Measurements from ENCODE around the gene DDRGK1.

The DDRGK1 gene

GRCh38 chr20:3161316-3162079 is 43.0 kb downstream of the DDRGK1 start:
- Histone ChIP-seq H3K4me1 (ENCODE audit: low read length) (peaks cover 17% of the 10 kb centered on the region), H3K4me3 (ENCODE audit: low read length) (no peak overlapping the region), H3K27me3 (ENCODE audit: low read depth, low read length) (no peaks in the 10 kb centered on the region), H3K4me2 (ENCODE audit: low read length) (no peak overlapping the region), H2AFZ (ENCODE audit: low read depth, low read length) (no peak overlapping the region), H3K9ac (ENCODE audit: low read length) (no peak overlapping the region), H3K79me2 (ENCODE audit: low read length) (peaks cover 36% of the 10 kb centered on the region), H3K27ac (ENCODE audit: low read length) (no peak overlapping the region), H3K9me3 (ENCODE audit: insufficient read depth, low read length) (no peaks in the 10 kb centered on the region), H4K20me1 (ENCODE audit: insufficient read depth, low read length) (peaks cover 23% of the 10 kb centered on the region), H3K36me3 (replicated peaks; ENCODE audit: low read depth, low read length) (peaks cover 3% of the 10 kb centered on the region)
- TF ChIP-seq, protein P1, sequence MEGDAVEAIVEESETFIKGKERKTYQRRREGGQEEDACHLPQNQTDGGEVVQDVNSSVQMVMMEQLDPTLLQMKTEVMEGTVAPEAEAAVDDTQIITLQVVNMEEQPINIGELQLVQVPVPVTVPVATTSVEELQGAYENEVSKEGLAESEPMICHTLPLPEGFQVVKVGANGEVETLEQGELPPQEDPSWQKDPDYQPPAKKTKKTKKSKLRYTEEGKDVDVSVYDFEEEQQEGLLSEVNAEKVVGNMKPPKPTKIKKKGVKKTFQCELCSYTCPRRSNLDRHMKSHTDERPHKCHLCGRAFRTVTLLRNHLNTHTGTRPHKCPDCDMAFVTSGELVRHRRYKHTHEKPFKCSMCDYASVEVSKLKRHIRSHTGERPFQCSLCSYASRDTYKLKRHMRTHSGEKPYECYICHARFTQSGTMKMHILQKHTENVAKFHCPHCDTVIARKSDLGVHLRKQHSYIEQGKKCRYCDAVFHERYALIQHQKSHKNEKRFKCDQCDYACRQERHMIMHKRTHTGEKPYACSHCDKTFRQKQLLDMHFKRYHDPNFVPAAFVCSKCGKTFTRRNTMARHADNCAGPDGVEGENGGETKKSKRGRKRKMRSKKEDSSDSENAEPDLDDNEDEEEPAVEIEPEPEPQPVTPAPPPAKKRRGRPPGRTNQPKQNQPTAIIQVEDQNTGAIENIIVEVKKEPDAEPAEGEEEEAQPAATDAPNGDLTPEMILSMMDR (IDR thresholded peaks at IDR 0.05; ENCODE audit: low read depth, low read length), result no peak
- no peak for TF ChIP-seq EZH2phosphoT487 (IDR thresholded peaks at IDR 0.05; ENCODE audit: low read depth)

DNA sequence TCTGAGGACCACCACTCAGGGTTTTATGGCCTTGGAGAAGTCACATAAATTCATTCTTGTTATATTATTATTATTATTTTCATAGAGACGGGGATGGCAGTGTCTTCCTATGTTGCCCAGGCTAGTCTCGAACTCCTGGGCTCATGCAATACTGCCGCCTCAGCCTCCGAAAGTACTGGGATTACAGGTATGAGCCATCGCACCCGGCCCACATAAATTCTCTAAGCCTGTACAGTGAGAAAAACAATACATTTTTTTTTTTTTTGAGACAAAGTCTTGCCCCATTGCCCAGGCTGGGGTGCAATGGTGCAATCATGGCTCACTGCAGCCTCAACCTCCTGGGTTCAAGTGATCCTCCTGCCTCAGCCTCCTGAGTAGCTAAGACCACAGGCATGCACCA is 44.1 kb downstream of the DDRGK1 start:
- Histone ChIP-seq H3K9me3 (ENCODE audit: insufficient read depth, low read length) (no peaks in the 10 kb centered on the region), H3K4me2 (ENCODE audit: low read length) (peak overlapping the region; percentile 99), H3K36me3 (replicated peaks; ENCODE audit: low read depth, low read length) (peaks cover 7% of the 10 kb centered on the region), H3K79me2 (ENCODE audit: low read length) (peaks cover 47% of the 10 kb centered on the region), H3K27me3 (ENCODE audit: low read depth, low read length) (no peaks in the 10 kb centered on the region), H4K20me1 (ENCODE audit: insufficient read depth, low read length) (peaks cover 30% of the 10 kb centered on the region), H3K4me1 (ENCODE audit: low read length) (peaks cover 20% of the 10 kb centered on the region), H3K27ac (ENCODE audit: low read length) (no peak overlapping the region), H3K4me3 (ENCODE audit: low read length) (peak overlapping the region; percentile 81), H2AFZ (ENCODE audit: low read depth, low read length) (no peak overlapping the region), H3K9ac (ENCODE audit: low read length) (peak overlapping the region; percentile 85)
- TF ChIP-seq, protein P1 (IDR thresholded peaks at IDR 0.05; ENCODE audit: low read depth, low read length), result no peak
- TF ChIP-seq EZH2phosphoT487 (IDR thresholded peaks at IDR 0.05; ENCODE audit: low read depth), result no peak

GRCh38 chr20:3158968-3159431 is 45.5 kb downstream of the DDRGK1 start:
- no peak overlapping the region for H2AFZ ChIP-seq (ENCODE audit: low read depth, low read length)
- H4K20me1 ChIP-seq (ENCODE audit: insufficient read depth, low read length), result peaks cover 34% of the 10 kb centered on the region
- H3K27ac ChIP-seq (ENCODE audit: low read length), result peak overlapping the region; percentile 52

DNA sequence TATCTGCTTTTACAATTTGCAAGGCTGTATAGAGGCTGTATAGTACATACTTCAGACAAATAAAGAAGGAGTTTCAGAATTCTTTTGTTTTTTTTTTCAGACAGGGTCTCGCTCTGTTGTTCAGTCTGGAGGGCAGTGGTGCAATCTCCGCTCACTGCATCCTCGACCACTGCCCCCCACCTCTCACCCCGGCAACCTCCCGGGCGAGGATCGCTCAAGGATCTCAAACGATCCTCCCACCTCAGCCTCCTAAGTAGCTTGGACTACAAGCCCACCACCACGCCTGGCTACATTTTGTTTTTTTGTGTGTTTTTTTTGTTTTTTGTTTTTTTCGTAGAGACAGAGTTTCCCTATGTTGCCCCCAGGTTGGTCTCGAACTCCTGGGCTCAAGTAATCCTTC is 46.7 kb downstream of the DDRGK1 start:
- Histone ChIP-seq H4K20me1 (ENCODE audit: insufficient read depth, low read length) (peaks cover 44% of the 10 kb centered on the region), H2AFZ (ENCODE audit: low read depth, low read length) (no peak overlapping the region), H3K79me2 (ENCODE audit: low read length) (peaks cover 72% of the 10 kb centered on the region), H3K9ac (ENCODE audit: low read length) (peak overlapping the region; percentile 85), H3K9me3 (ENCODE audit: insufficient read depth, low read length) (no peaks in the 10 kb centered on the region), H3K4me2 (ENCODE audit: low read length) (peak overlapping the region; percentile 99), H3K27ac (ENCODE audit: low read length) (peak overlapping the region; percentile 84), H3K36me3 (replicated peaks; ENCODE audit: low read depth, low read length) (peaks cover 17% of the 10 kb centered on the region), H3K27me3 (ENCODE audit: low read depth, low read length) (no peaks in the 10 kb centered on the region), H3K4me3 (ENCODE audit: low read length) (peak overlapping the region; percentile 81), H3K4me1 (ENCODE audit: low read length) (peaks cover 20% of the 10 kb centered on the region)
- no peak for TF ChIP-seq EZH2phosphoT487 (IDR thresholded peaks at IDR 0.05; ENCODE audit: low read depth)
- TF ChIP-seq, protein P1 (IDR thresholded peaks at IDR 0.05; ENCODE audit: low read depth, low read length), result no peak

More at GRCh38 chr20:3158968-3159431, 45.5 kb downstream of the DDRGK1 start:
- Histone ChIP-seq H3K9me3 (ENCODE audit: insufficient read depth, low read length) (no peaks in the 10 kb centered on the region), H3K9ac (ENCODE audit: low read length) (peak overlapping the region; percentile 85), H3K36me3 (replicated peaks; ENCODE audit: low read depth, low read length) (peaks cover 10% of the 10 kb centered on the region), H3K4me2 (ENCODE audit: low read length) (peak overlapping the region; percentile 99), H3K4me1 (ENCODE audit: low read length) (peaks cover 20% of the 10 kb centered on the region), H3K4me3 (ENCODE audit: low read length) (peak overlapping the region; percentile 81), H3K79me2 (ENCODE audit: low read length) (peaks cover 61% of the 10 kb centered on the region), H3K27me3 (ENCODE audit: low read depth, low read length) (no peaks in the 10 kb centered on the region)
- TF ChIP-seq, protein P1 (IDR thresholded peaks at IDR 0.05; ENCODE audit: low read depth, low read length), result no peak
- TF ChIP-seq EZH2phosphoT487 (IDR thresholded peaks at IDR 0.05; ENCODE audit: low read depth), result no peak
